K562 (cell line): ENCODE data around the gene NEMP1. TPM values are rescaled to one million over a fixed set of nuclear protein-coding genes. Genes with fewer than 3 reads are reported as not detected.

Source experiments
- ELF2 ChIP-seq: fragments of 250-450 bp; sonication (Bioruptor Pico); IDR thresholded peaks from 2 replicates; pipeline ENCODE4 v1.5.0; 2021; ENCODE audit warnings: mild to moderate bottlenecking
- GABPB1 ChIP-seq: sonication (generic); formaldehyde crosslinking; IDR thresholded peaks from 2 replicates; pipeline ENCODE4 v1.8.0; 2022; ENCODE audit warnings: mild to moderate bottlenecking, missing genetic modification reagents
- GATA2 ChIP-seq: sonication (generic); formaldehyde crosslinking; IDR thresholded peaks from 2 replicates; pipeline ENCODE4 v1.4.0; 2020; ENCODE audit warnings: mild to moderate bottlenecking, missing genetic modification reagents
- HDAC3 ChIP-seq: fragments of 450-650 bp; IDR thresholded peaks from 2 replicates; pipeline ENCODE4 v1.6.1; 2018; ENCODE audit warnings: borderline replicate concordance, mild to moderate bottlenecking, moderate library complexity; ENCODE audit not compliant: partially characterized antibody
- HNRNPL ChIP-seq: fragments of 200-400 bp; formaldehyde crosslinking; IDR thresholded peaks from 2 replicates; pipeline ENCODE4 v1.6.1; 2017; ENCODE audit warnings: low read depth, mild to moderate bottlenecking, low read length
- JUND ChIP-seq, 2 experiments: IDR thresholded peaks; 2 replicates in 1 of 2; 3 replicates in 1 of 2; pipeline ENCODE4 v1.6.1; 2011; ENCODE audit warnings: borderline replicate concordance in 2 of 2, low read depth in 2 of 2, low read length in 2 of 2, improper control_type of control experiment in 1 of 2, missing biosample characterization in 1 of 2, missing genetic modification characterization in 1 of 2, missing genetic modification reagents in 1 of 2
- PHF8 ChIP-seq: fragments of 200-600 bp; sonication (generic); IDR thresholded peaks from 2 replicates; pipeline ENCODE4 v1.6.1; 2012; ENCODE audit warnings: mixed run types, mild to moderate bottlenecking, inconsistent platforms, low read length, moderate library complexity, borderline replicate concordance
- PRDM10 ChIP-seq: fragments of 450-650 bp; IDR thresholded peaks from 2 replicates; pipeline ENCODE4 v1.6.1; 2018; ENCODE audit not compliant: partially characterized antibody
- RFX5 ChIP-seq: IDR thresholded peaks from 2 replicates; pipeline ENCODE4 v1.6.1; 2011; ENCODE audit warnings: low read depth, mild to moderate bottlenecking, improper control_type of control experiment, low read length
- SPI1 ChIP-seq: IDR thresholded peaks from 2 replicates; pipeline ENCODE4 v1.6.1; 2011; ENCODE audit warnings: low read depth, low read length, control low read depth, borderline replicate concordance
- THRA ChIP-seq: fragments of 450-650 bp; IDR thresholded peaks from 2 replicates; pipeline ENCODE4 v1.6.1; 2017; ENCODE audit warnings: mild to moderate bottlenecking, moderate library complexity
- ZBTB26 ChIP-seq: fragments of 450-650 bp; formaldehyde crosslinking; IDR thresholded peaks from 2 replicates; pipeline ENCODE4 v1.4.0; 2022; ENCODE audit warnings: missing genetic modification characterization
- ZNF239 ChIP-seq: fragments of 250-450 bp; sonication (Bioruptor Pico); IDR thresholded peaks from 2 replicates; pipeline ENCODE4 v1.4.0; 2020; ENCODE audit warnings: mild to moderate bottlenecking
- ZNF655 ChIP-seq: fragments of 250-450 bp; sonication (Bioruptor Pico); IDR thresholded peaks from 2 replicates; pipeline ENCODE4 v1.5.0; 2021
- polyA plus RNA-seq, 8 experiments: library from polyadenylated mRNA; depleted of rRNA in 4 of 8; stranded (reverse) in 5 of 8; unstranded in 3 of 8; fragments of >200 nt; fragmentation: Nextera tagmentation in 2 of 8; fragmentation: Illumina TruSeq in 1 of 8; extraction: Ambion mirVana in 2 of 8; extraction: Trizol in 1 of 8; gene quantifications; 2 replicates each; pipeline versions ENCODE4 v1.2.1 to v1.2.3, GENCODE V29; 2011 to 2014; ENCODE audit warnings: inconsistent platforms in 1 of 8, missing spikeins in 1 of 8
- total RNA-seq, 7 experiments: library from RNA; depleted of rRNA in 6 of 7; stranded (reverse); fragments of >200 nt in 6 of 7; fragmentation: Illumina TruSeq in 2 of 7; extraction: Trizol in 2 of 7; gene quantifications; 2 replicates each; pipeline versions ENCODE4 v1.2.1 to v1.2.3, GENCODE V29; 2011 to 2021; ENCODE audit warnings: low replicate concordance in 1 of 7

Gene NEMP1
- total and polyA plus RNA-seq, 9 of the 15 experiments (the other 6 are each of a cell fraction or from before 2014, with no cell fraction given) = 9.5 to 82.2 (median 41.2) TPM

GRCh38 chr12:57089271-57090245, 11.0 kb upstream of the NEMP1 start (continued):
- TF ChIP-seq PRDM10 (peak; percentile 86), PHF8 (peak; percentile 17; the same call in 1 of the 2 replicates), ZBTB26 (CRISPR knock-in tag) (no peak), GABPB1 (CRISPR knock-in tag) (no peak), RFX5 (no peak), THRA (no peak), ZNF239 (CRISPR knock-in tag) (no peak), JUND (IDR thresholded peaks at IDR 0.05; ENCODE audit: borderline replicate concordance, low read depth, low read length) (0 out of 2 replicates have a peak, but pooled peaks have one; percentile 17), JUND (tag; IDR thresholded peaks at IDR 0.05; ENCODE audit: borderline replicate concordance, low read depth, low read length) (no peak), GATA2 (CRISPR knock-in tag) (no peak), SPI1 (0 out of 2 replicates have a peak, but pooled peaks have one; percentile 14), HNRNPL (no peak), HDAC3 (no peak), ZNF655 (CRISPR knock-in tag) (no peak), ELF2 (CRISPR knock-in tag) (no peak)
